Endothelial cell of hepatic sinusoid (primary cell): ENCODE data around the gene RNF220.

Experiments
- in situ Hi-C: cut with HindIII; loops from 2 replicates; pipeline ENCODE4 v1.10.0; 2017; ENCODE audit warnings: low sequenced_read_pairs

The RNF220 gene

GRCh38 chr1:44631333-44631646, 226.2 kb downstream of the RNF220 start:
- in situ Hi-C loops = no loop called here

GRCh38 chr1:44631647-44632539, 226.8 kb downstream of the RNF220 start:
- in situ Hi-C loops = no loop called here

- in situ Hi-C loops = no loop called here
Observed at GRCh38 chr1:44632598-44632997, 227.5 kb downstream of the RNF220 start.

GRCh38 chr1:44634606-44635189, 229.6 kb downstream of the RNF220 start:
- in situ Hi-C loops = no loop called here

- in situ Hi-C loops = no loop called here
Observed at GRCh38 chr1:44635439-44635838, 230.4 kb downstream of the RNF220 start.

- in situ Hi-C loops = no loop called here
Observed at GRCh38 chr1:44636083-44636687, 231.1 kb downstream of the RNF220 start.

- in situ Hi-C loops = no loop called here
Observed at GRCh38 chr1:44636688-44637598, 231.9 kb downstream of the RNF220 start.

- in situ Hi-C loops = no loop called here
Observed at GRCh38 chr1:44637702-44638411, 232.8 kb downstream of the RNF220 start.

- in situ Hi-C loops = no loop called here
Observed at GRCh38 chr1:44640200-44640853, 235.3 kb downstream of the RNF220 start.

- in situ Hi-C loops = no loop called here
Observed at GRCh38 chr1:44641126-44642102, 236.4 kb downstream of the RNF220 start.

GRCh38 chr1:44642255-44642654, 237.2 kb downstream of the RNF220 start:
- in situ Hi-C loops = no loop called here

- in situ Hi-C loops = no loop called here
Observed at GRCh38 chr1:44642925-44643324, 237.9 kb downstream of the RNF220 start.

GRCh38 chr1:44643721-44644334, 238.8 kb downstream of the RNF220 start:
- in situ Hi-C loops = no loop called here

GRCh38 chr1:44644806-44645205, 239.8 kb downstream of the RNF220 start:
- in situ Hi-C loops = no loop called here

- in situ Hi-C loops = no loop called here
Observed at GRCh38 chr1:44645476-44646244, 240.6 kb downstream of the RNF220 start.

GRCh38 chr1:44646261-44647110, 241.4 kb downstream of the RNF220 start:
- in situ Hi-C loops = no loop called here

GRCh38 chr1:44647896-44648295, 242.8 kb downstream of the RNF220 start:
- in situ Hi-C loops = no loop called here
